NOMO-1 treated with DMSO at 0.1 percent for 48 hours (cell line): ENCODE measurements around the gene C2CD4C.
"Not testable (repeated sequence)": the region's sequence is repeated elsewhere in the genome, so short reads cannot be mapped to it uniquely, and the experiment has no call there.

Experiments used
- DNase-seq: peaks from one replicate; lab custom pipeline; 2025; ENCODE audit not compliant: unreplicated experiment; lab: John Stamatoyannopoulos, UW

Gene C2CD4C

GRCh38 chr19:439167-439900 is 30.4 kb upstream of the C2CD4C start:
- no peak for DNase-seq

GRCh38 chr19:438416-438958 is 29.5 kb upstream of the C2CD4C start:
- no peak for DNase-seq

GRCh38 chr19:437041-437440 is 28.1 kb upstream of the C2CD4C start:
- no peak for DNase-seq

DNA sequence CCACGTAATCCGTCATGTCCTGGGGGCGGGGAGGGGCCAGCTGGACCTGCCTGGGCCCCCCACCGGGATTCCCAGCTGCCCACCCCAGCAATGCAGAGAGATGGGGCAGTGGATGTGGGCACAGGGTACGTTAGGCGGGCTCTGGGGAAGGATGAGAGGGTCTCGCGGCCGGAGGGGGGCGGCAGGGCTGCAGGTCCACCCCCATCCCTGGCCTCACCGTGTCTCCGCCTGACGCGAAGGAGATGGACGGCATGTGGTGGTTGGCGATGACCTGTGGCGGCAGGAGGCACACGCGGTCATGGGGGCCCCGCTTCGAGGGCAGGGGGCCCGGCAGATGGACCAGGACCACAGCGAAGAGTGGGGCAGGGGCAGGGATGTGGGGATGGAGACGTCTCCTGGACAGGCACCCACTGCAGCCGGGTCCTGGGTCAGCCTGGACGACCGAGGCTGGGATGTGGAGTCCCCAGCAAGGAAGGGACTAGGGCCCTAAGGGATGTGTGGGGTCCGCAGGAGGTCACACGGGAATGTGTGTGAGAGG is 27.5 kb upstream of the C2CD4C start:
- DNase-seq, result no peak

GRCh38 chr19:435707-436412 is 26.9 kb upstream of the C2CD4C start:
- no peak for DNase-seq

DNA sequence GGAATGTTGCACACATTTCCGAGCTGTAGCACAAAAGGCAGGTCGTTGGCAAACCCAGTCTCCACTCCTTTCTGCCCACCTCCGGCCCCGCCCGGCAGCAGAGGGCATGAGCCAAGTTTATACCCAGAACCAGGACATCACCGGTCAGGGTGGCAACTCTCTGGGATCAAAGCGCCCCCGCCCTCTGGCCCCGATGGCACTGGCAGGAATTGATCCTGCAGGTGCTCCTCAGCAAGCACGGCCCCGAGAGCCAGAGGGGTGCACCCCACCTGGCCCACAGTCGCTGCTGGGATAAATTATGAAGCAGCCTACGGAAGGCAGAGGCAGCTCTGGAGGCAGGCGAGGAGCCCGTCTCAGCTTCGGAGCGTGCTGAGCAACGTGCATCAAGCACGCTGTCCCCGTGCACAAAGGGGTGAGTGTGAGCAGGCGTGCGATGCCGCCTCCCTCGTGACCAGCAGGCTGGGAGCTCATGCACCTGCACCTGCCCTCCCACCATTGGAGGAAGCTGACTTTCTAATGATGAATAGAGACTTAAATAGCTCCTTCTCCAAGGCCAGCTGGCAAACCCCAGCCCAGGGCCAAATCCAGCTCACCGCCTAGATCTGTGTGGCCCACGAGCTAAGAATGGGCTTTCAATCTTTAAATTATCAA is 26.2 kb upstream of the C2CD4C start:
- no peak for DNase-seq

DNA sequence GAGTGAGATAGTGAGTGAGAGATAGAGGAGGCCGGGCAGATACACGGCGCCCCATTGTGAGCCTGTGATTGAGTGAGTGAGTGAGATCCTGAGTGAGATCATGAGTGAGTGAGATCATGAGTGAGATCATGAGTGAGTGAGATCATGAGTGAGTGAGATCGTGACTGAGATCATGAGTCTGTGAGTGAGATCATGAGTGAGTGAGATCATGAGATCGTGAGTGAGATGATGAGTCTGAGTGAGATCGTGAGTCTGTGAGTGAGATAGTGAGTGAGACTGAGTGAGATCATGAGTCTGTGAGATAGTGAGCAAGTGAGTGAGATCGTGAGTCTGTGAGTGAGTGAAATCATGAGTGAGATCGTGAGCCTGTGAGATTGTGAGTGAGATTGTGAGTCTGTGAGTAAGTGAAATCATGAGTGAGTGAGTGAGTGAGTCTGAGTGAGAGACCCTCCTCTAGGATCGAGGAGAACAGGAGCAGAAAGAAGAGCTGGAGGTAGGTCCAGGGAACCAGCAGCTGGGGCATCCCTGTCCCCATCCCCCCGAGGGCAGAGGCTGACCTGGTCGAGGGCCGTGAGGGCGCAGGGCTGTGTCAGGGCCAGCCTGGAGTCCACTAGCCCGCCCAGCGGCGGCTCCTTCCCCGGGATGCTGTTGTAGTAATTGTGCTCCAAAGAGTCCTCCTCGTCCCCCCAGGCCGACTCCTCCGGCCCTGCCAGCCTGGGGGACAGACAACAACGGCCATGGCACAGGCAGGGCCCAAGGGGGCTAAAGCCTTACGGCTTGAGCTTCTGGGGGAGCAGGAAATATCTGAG is 25.4 kb upstream of the C2CD4C start:
- no peak for DNase-seq

DNA sequence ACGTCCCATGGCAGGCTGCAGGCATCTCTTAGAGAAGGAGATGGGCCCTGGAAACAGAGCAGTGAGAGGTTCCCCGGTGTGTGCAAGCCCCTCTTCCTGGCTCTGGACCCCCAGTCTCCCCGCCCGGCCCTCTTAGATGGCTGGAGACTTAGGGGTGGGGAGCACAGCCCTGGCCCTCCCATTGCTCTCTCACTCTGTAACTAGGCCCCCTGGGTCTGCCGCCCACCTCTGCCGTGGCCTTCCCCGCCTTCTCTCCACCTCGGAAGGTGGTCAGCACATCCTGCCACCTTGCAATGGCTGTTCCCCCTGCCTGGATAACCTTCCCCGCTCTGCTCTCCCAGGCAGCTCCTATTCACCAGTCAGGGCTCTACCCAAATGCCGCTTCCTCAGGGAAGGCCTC is 21.8 kb upstream of the C2CD4C start:
- no peak for DNase-seq

DNA sequence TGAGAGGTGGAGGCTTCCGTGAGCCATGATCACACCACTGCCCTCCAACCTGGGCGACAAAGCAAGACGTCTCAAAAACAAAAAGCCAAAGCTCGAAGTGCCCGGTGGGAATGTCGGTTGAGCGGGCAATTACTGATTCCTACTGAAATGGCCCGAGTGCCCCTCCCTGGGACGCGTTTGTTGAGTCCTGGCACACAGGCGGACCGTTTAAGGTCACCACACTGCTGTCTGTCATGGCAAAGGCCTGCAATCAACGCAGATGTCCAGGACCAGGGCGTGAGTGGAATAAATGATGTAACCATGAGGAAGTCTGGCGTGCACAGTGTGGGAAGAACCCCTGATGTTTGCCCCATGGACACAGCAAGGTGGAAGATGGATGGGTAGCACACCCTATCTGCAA is 19.2 kb upstream of the C2CD4C start:
- no peak for DNase-seq

GRCh38 chr19:427675-428074 is 18.7 kb upstream of the C2CD4C start:
- DNase-seq, result not testable (repeated sequence)

GRCh38 chr19:426725-427445 is 17.9 kb upstream of the C2CD4C start:
- no peak for DNase-seq

- DNase-seq, result no peak
Observed at GRCh38 chr19:425056-425455, 16.1 kb upstream of the C2CD4C start.

GRCh38 chr19:424546-424945 is 15.6 kb upstream of the C2CD4C start:
- DNase-seq, result no peak

- DNase-seq, result no peak
Observed at GRCh38 chr19:423691-424466, 14.9 kb upstream of the C2CD4C start.

GRCh38 chr19:422917-423226 is 13.9 kb upstream of the C2CD4C start:
- not testable (repeated sequence) for DNase-seq

DNA sequence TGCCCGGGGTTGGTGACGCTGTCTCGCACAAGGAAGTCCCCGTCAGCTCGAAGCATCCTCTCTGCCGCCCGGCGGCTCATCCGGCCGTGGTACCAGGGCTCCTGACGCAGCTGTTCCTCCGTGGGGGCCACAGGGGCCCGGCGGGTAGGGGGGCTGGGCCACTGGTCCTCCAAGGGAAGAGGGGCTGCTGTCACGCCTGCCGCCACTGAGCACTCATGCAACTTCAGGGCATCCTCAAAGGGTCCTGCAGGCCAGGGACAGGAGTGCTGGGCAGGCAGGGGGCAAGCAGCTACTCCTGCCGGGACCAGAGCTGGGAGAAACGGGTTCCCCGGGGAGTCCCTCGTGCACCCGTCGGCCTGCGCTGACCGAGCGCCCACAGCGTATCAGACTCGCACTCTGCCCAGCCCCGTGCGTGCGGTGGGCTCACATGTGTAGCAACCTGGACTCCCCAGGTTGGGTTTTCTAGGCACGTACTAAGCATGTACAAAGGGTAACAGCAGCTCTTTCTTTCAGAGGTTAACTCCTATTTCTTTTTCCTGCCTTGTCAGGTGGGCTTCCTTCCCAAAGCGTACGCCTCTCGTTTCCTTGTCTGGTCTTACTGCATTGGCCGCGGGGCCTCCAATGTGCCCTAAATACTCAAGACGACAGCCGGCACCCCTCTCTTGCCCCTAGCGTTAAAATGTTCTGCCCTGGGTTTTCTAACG is 13.4 kb upstream of the C2CD4C start:
- no peak for DNase-seq

DNA sequence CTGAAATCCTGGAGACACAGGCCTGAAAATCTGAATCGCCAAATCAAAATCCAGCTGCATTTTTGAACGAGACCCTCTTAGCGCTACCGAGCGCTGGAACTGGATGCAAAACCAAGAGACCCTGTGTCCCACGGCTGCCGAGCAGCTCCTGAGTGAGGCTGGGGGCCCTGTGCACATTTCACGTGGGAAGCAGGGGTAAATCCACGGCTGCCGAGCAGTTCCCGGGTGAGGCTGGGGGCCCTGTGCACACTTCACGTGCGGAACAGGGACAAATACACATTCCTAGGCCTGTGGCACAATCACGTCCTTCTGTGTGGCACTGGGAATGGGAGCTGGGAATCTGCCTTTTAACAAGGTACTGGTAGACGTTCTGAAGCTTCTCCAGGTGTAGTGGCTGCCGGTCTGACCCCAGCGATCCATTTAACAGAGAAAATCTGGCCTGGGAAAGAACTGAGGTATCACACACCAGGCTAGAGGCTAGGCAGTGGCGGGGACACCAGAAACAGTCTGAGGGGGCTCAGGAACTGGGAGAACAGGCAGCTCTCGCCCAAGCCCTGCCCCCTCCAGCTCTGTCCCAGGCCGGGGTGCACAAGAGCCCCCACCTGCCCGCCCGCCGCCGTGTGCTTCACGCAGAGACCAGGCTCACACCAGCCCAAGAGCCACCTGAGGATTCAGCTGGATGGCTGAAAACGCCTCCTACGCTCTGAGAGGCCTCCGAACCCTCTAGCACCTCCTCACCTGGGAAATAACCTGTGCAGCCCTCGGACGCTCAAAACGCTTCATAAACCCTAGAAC is 11.0 kb upstream of the C2CD4C start:
- DNase-seq, result no peak
